Vagina (tissue), 2 donors: ENCODE data around the gene CPA2.

Experiments used
- POLR2A ChIP-seq, 2 donors: fragments of 450-650 bp; IDR thresholded peaks; one replicate each; pipeline ENCODE4 v1.6.1; 2017; ENCODE audit warnings: antibody characterized with exemption in 2 of 2, mild to moderate bottlenecking in 2 of 2, moderate library complexity in 2 of 2
- POLR2AphosphoS5 ChIP-seq, 2 donors: sonication (generic); formaldehyde crosslinking; IDR thresholded peaks; one replicate each; pipeline ENCODE4 v1.9.0; 2017; ENCODE audit warnings: antibody characterized with exemption in 2 of 2, mild to moderate bottlenecking in 2 of 2, low read depth in 1 of 2; ENCODE audit not compliant: insufficient read depth in 1 of 2
- TF ChIP-seq, protein P1 (sequence below), 3 experiments: fragments of 450-650 bp in 2 of 3; fragments of 200-600 bp in 1 of 3; sonication (generic) in 1 of 3; IDR thresholded peaks; one replicate each; pipeline ENCODE4 v1.5.1; 2017 to 2019; ENCODE audit warnings: antibody characterized with exemption in 3 of 3, mild to moderate bottlenecking in 2 of 3, moderate library complexity in 2 of 3

GRCh38 chr7:130288168-130288567, 21.5 kb downstream of the CPA2 start:
- TF ChIP-seq POLR2A (IDR thresholded peaks at IDR 0.05) (no peak), POLR2AphosphoS5 (IDR thresholded peaks at IDR 0.05; ENCODE audit: insufficient read depth in 1 of 2, low read depth in 1 of 2) (no peak)
- TF ChIP-seq, protein P1, sequence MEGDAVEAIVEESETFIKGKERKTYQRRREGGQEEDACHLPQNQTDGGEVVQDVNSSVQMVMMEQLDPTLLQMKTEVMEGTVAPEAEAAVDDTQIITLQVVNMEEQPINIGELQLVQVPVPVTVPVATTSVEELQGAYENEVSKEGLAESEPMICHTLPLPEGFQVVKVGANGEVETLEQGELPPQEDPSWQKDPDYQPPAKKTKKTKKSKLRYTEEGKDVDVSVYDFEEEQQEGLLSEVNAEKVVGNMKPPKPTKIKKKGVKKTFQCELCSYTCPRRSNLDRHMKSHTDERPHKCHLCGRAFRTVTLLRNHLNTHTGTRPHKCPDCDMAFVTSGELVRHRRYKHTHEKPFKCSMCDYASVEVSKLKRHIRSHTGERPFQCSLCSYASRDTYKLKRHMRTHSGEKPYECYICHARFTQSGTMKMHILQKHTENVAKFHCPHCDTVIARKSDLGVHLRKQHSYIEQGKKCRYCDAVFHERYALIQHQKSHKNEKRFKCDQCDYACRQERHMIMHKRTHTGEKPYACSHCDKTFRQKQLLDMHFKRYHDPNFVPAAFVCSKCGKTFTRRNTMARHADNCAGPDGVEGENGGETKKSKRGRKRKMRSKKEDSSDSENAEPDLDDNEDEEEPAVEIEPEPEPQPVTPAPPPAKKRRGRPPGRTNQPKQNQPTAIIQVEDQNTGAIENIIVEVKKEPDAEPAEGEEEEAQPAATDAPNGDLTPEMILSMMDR (IDR thresholded peaks at IDR 0.05): no peak
